Measurements from ENCODE around the gene DYDC2. TPM values are rescaled to one million over a fixed set of nuclear protein-coding genes. Genes with fewer than 3 reads are reported as not detected.

The DYDC2 gene
- total RNA-seq, 1 experiment from 2014 or later = not detected

GRCh38 chr10:80408242-80409101 is 51.9 kb downstream of the DYDC2 start, which contains the start of gene PRXL2A:
TSS of gene PRXL2A (plus strand) at chr10:80408551. CDS start at chr10:80420468, 11,917 bp downstream.
- POLR2A ChIA-PET = interaction anchor here (0.6 to 0.7 kb wide), 2 partner anchors 14 to 1049 kb away, joined by 3 to 4 read pairs; no protein-coding TSS in a partner anchor
- in situ Hi-C loops (cut with HindIII; ENCODE audit: low pct_unique_long_range_greater_than_20kb, low sequenced_read_pairs) (no loop called here), intact Hi-C loops (cut with micrococcal nuclease; ENCODE audit: unreplicated experiment) (no loop called here)
- TF ChIP-seq REST (IDR thresholded peaks at IDR 0.05; ENCODE audit: insufficient read depth in 1 of 2, low read depth in 2 of 2, low read length in 1 of 2) (0 out of 4 replicates have a peak, but pooled peaks of 1 of the 2 experiments have one; percentile 7), POLR2AphosphoS5 (IDR thresholded peaks at IDR 0.05; ENCODE audit: low read depth, low read length) (no peak), TCF7L2 (IDR thresholded peaks at IDR 0.05; ENCODE audit: low read depth, low read length) (no peak), SIN3A (IDR thresholded peaks at IDR 0.05; ENCODE audit: borderline replicate concordance, insufficient read depth, low read depth, low read length) (0 out of 2 replicates have a peak, but pooled peaks have one; percentile 72), CTCF (IDR thresholded peaks at IDR 0.05) (no peak)
- no TSS peak for BruUV-seq (replicated peaks)
- H3K9me3 ChIP-seq (ENCODE audit: control insufficient read depth, insufficient read depth, low read depth, low read length) = no peaks in the 10 kb centered on the region
- CTCF ChIA-PET = interaction anchor here (0.6 kb wide), 1 partner anchor 30 kb away, joined by 3 read pairs; no protein-coding TSS in a partner anchor
- peak within 1 kb of the TSS; percentile 68 to 80 for H3K4me3 ChIP-seq (ENCODE audit: low read depth in 2 of 2, low read length in 2 of 2)
- H3K36me3 ChIP-seq (ENCODE audit: control insufficient read depth, insufficient read depth, low read length) = no peaks in the 10 kb centered on the region
- DNase-seq (ENCODE audit: low read depth, low spot score) (no peak), ATAC-seq (peak; percentile 98)
- H3K4me1 ChIP-seq (ENCODE audit: control insufficient read depth, insufficient read depth, low read length) = peaks cover 10% of the 10 kb centered on the region; the same call in 1 of the 2 replicates
- no peaks in the 10 kb centered on the region for H3K27me3 ChIP-seq (ENCODE audit: control insufficient read depth, insufficient read depth, low read length)
- H3K27ac ChIP-seq (ENCODE audit: low read length) = peak within 1 kb of the TSS; percentile 45

- Histone ChIP-seq H3K4me1 (ENCODE audit: control insufficient read depth, insufficient read depth, low read length) (peaks cover 12% of the 10 kb centered on the region; the same call in 1 of the 2 replicates), H3K27me3 (ENCODE audit: control insufficient read depth, insufficient read depth, low read length) (no peaks in the 10 kb centered on the region), H3K9me3 (ENCODE audit: control insufficient read depth, insufficient read depth, low read depth, low read length) (no peaks in the 10 kb centered on the region), H3K36me3 (ENCODE audit: control insufficient read depth, insufficient read depth, low read length) (no peaks in the 10 kb centered on the region), H3K27ac (ENCODE audit: low read length) (peak overlapping the region; percentile 45), H3K4me3 (ENCODE audit: low read depth in 2 of 2, low read length in 2 of 2) (peak overlapping the region; percentile 68 to 80)
- intact Hi-C loops (cut with micrococcal nuclease; ENCODE audit: unreplicated experiment) = no loop called here
- DNase-seq (ENCODE audit: low read depth, low spot score) = no peak
- ATAC-seq = no peak
- POLR2A ChIA-PET = no interaction called here
- TF ChIP-seq REST (IDR thresholded peaks at IDR 0.05; ENCODE audit: insufficient read depth in 1 of 2, low read depth in 2 of 2, low read length in 1 of 2) = no peak
- no peak for TF ChIP-seq SIN3A (IDR thresholded peaks at IDR 0.05; ENCODE audit: borderline replicate concordance, insufficient read depth, low read depth, low read length)
- TF ChIP-seq CTCF (IDR thresholded peaks at IDR 0.05) = no peak
- no peak for TF ChIP-seq POLR2AphosphoS5 (IDR thresholded peaks at IDR 0.05; ENCODE audit: low read depth, low read length)
- TF ChIP-seq TCF7L2 (IDR thresholded peaks at IDR 0.05; ENCODE audit: low read depth, low read length) = no peak
- CTCF ChIA-PET = no interaction called here
- no TSS peak for BruUV-seq (replicated peaks)
- in situ Hi-C loops (cut with HindIII; ENCODE audit: low pct_unique_long_range_greater_than_20kb, low sequenced_read_pairs) = no loop called here
These were observed 52.5 kb downstream of the DYDC2 start for GRCh38 chr10:80409121-80409520.
